Mucosa of gallbladder (tissue), 1 donor: ENCODE data around the gene TECRL. TPM values are rescaled to one million over a fixed set of nuclear protein-coding genes. Genes with fewer than 3 reads are reported as not detected.

Source experiments
- DNase-seq: peaks from one replicate; pipeline ENCODE4 v3.0.0-alpha.2; 2020; ENCODE audit warnings: low spot score
- total RNA-seq: library from RNA; stranded (reverse); gene quantifications from one replicate; pipeline ENCODE4 v1.2.1, GENCODE V29; 2021
- donor health status: DM: no; HTN: no; CAD: no.

Gene TECRL, protein sequence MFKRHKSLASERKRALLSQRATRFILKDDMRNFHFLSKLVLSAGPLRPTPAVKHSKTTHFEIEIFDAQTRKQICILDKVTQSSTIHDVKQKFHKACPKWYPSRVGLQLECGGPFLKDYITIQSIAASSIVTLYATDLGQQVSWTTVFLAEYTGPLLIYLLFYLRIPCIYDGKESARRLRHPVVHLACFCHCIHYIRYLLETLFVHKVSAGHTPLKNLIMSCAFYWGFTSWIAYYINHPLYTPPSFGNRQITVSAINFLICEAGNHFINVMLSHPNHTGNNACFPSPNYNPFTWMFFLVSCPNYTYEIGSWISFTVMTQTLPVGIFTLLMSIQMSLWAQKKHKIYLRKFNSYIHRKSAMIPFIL
- total RNA-seq: not detected

- DNase-seq: no peak
Observed at GRCh38 chr4:64409300-64409699, at the start of gene TECRL. Gene TECRL (minus strand): TSS chr4:64409450. CDS start chr4:64409351, 99 bp downstream.

GRCh38 chr4:64432674-64433073 is 23.4 kb upstream of the TECRL start:
- no peak for DNase-seq

GRCh38 chr4:64430933-64431332 is 21.7 kb upstream of the TECRL start:
- no peak for DNase-seq

GRCh38 chr4:64417974-64418373 is 8.7 kb upstream of the TECRL start:
- DNase-seq: no peak

DNA sequence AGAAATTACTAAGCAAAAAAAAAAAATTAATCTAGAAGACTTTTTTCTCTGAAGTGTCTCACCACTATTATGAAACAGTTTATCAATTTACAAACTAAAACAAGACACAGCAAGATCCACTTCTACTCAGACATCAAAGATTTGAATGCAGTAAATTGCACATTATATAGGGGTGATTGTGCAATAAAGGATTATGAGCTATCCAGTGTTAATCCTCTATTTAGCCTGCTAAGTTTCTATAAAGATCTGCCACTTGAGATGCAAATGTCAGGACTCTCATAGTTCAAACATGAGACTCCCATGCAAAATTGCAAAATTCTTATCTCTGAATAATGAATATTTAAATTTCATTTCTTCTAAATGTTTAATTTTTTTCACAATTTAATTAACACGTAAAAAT is 2.2 kb downstream of the TECRL start:
- no peak for DNase-seq

GRCh38 chr4:64405761-64406160 is 3.5 kb downstream of the TECRL start:
- DNase-seq: no peak

DNA sequence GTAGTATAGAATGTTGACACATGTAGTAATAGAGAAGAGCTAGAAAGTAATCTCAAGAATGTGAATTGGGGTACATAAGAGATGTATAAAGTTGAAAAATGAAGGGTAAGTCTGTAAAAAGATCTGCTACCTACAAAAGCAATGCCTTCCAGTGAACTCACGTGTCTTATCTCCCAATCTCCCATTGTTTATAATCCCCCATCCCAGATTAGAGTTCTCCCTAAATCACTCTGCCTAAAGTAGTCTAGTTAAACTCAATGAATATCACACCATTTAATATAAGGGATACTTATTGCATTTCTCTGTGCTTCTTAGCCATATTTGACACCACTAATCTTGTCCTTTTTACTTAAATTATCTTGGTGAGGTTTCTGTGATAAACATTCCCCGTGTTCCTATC is 6.6 kb downstream of the TECRL start:
- DNase-seq: no peak

DNA sequence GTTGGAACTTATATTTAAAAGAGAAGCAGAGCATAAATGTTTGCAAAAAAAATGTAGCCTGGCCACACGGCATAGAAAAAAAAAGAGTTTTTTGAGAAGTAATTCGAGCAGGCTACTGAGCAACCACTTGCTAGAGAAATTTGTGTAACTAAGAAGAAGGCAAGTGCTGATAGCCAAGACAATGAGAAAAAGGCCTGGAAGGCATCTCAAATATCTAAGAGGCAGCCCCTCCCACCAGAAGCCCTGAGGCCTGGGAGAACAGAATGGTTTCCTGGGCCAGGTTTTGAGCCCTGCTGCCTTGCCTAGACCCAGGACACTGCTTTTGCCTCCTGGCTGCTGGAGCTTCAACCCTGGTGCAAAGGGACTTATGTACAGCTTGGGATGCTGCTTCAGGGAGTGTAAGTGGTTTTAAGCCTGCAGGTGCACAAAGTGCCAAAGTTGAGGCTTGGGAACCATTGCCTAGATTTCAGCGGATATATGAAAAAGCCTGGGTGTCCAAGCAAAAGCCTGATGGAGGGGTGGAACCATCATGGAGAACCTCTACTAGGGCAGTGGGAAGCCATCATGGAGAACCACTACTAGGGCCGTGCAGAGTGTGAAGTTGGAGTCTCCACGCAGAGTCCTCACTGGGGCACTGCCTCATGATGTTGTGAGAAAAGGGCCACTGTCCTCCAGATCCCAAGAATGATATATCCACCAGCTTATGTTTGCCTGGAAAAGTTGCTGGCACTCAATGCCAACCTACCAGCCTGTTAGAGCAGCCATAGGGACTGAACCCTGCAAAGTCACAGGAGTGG is 9.7 kb downstream of the TECRL start:
- no peak for DNase-seq

DNA sequence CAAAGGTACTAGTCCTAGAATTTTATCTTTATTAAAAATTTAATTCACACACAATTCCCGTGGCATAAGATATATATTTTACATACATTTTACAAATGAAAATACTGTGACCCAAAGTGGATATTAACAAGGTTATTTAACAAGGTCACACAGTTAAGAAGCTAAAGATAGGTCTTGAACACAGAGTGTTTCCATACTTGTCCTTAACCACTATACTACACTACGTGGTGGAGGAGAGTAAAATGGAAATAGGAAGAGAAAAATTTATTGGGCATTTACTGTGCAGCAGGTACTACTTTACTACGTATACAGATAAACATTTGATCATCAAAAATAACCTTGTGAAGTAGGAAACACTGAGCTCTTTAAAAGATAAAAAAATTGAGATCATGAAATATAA is 14.8 kb downstream of the TECRL start:
- no peak for DNase-seq

DNA sequence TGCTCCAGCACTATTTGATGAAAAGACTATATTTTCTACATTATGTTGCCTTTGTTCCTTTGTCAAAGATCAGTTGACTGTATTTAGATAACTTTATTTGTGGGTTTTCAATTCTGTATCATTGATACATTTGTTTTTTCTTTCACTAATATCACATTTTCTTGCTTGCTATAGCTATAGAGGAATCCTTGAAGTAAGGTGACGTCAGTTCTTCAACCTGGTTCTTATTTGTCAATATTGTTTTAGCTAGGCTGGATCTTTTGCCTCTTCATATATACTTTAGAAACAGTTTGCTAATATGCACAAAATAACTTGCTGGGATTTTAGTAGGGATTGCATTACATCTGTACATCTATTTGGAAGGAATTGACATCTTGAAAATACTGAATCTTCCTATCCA is 21.0 kb downstream of the TECRL start:
- DNase-seq: no peak

DNA sequence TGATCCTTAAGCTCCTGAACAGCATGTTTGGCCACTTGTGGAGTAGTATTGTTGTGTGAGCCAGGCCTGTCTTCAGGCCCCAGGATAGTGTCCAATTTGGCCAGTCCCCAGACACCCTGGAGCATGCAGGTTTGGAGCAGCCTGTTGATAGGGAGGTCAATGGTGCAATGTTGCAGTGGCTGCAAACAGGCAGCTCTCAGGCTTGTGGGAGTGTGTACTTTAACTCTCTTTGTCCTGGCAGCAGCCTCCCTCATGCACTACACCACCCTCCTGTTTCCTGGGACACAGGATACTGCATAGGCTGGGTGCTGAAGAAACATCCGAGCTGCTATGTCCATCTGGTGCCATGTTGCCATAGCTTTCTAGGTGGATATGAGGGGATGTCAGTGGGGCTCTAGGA is 24.0 kb downstream of the TECRL start:
- DNase-seq: no peak

GRCh38 chr4:64384237-64385203 is 24.7 kb downstream of the TECRL start:
- no peak for DNase-seq

DNA sequence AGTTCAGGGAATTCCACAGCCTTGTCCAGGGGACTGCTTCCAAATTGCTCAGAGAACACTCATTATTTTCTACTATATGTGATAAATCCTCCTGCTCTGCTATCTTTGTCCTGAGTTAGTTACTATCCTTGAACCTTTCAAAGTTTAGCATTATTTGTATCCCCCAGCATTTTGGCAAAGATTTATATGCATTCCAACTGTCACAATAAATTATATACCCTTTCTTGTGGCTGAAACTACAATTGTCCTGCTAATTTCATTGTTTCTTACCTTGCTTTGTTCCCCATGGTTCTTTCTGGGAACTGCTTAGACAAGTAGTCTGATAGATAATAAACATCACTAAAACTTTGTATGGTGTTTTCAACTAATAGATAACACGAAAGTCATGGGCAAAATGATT is 40.5 kb downstream of the TECRL start:
- DNase-seq: no peak

DNA sequence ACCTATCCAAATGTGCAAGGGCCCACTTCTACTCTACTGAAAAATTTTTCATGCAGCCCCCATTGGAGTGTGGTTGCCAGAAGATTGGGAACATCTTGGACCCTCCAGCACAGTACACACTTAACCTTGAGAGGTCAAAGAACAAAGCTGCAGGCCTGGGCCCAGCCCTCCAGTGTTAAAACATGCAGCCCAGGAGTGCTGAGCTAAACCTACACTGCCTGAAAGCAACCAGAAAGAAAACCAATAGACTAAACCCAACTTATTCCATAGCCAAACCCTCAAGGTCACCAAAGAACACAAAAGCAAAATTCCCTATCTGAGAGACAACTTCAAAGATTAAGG is 47.9 kb downstream of the TECRL start:
- no peak for DNase-seq

- DNase-seq: no peak
Observed at GRCh38 chr4:64360664-64361398, 48.4 kb downstream of the TECRL start.

- no peak for DNase-seq
Observed at GRCh38 chr4:64359489-64359888, 49.8 kb downstream of the TECRL start.

DNA sequence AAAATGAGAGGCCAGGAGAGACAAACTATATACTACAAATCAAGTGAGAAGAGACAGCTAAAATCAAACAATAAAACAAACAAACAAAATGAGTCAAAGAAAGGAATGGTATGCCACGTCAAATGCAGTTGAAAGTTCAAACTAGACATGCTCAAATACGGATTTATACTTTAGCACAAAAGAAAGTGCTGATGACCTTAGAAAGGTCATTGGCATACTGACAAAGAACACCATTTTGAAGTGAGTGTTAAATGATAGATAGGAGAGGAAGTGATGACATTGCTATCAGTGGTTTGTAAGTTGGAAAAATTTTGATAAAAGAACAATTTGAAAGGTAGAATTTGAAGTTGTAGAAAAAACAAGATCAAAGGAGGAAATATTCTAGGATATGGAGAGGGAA is 55.3 kb downstream of the TECRL start:
- DNase-seq: no peak

DNA sequence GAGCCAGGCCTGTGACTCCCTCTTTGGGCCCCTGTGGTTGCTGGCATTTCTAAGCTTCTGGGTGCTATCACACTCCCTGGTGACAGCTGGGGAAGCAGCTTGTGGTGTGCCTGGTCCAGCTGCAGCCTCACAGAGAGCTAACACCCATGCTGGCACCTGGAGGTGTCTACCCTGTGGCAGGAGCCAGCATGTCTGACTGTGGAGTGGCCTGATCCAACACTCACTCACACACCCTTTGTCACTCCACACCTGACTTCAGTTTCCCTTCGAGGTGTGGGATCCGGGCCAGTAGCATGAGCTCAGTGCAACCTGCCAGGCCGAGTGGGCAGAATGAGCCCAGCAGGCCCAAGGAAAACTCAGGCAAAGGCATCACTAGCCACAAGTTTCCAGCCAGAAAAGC is 67.5 kb downstream of the TECRL start:
- no peak for DNase-seq

GRCh38 chr4:64340218-64341110 is 68.8 kb downstream of the TECRL start:
- no peak for DNase-seq

DNA sequence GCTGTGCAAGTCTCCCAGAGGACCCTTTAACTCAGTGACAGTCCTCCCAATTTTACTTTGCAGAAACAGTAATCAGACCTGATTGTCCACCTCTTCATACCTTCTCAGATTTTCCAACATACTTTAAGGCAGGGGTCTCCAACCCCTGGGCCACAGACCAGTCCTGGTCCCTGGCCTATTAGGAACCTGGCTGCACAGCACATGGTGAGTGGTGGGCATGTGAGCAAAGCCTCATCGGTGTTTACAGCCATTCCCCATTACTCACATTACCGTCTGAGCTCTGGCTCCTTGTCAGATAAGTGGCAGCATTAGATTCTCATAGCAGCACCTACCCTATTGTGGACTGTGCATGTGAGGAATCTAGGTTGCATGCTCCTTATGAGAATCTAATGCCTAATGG is 74.3 kb downstream of the TECRL start:
- DNase-seq: no peak
